HepG2 (cell line): ENCODE data around the gene CRYM. TPM values are rescaled to one million over a fixed set of nuclear protein-coding genes. Genes with fewer than 3 reads are reported as not detected.

Experiments used
- ATF1 ChIP-seq: IDR thresholded peaks from 2 replicates; pipeline ENCODE4 v1.6.1; 2016; ENCODE audit warnings: mild to moderate bottlenecking, control low read depth
- BHLHE40 ChIP-seq: IDR thresholded peaks from 2 replicates; pipeline ENCODE4 v1.6.1; 2011; ENCODE audit warnings: low read length, improper control_type of control experiment
- BRD4 ChIP-seq: sonication (generic); formaldehyde crosslinking; IDR thresholded peaks from 2 replicates; pipeline ENCODE4 v1.4.0; 2020; ENCODE audit warnings: missing genetic modification reagents
- CBX1 ChIP-seq: IDR thresholded peaks from one replicate; pipeline ENCODE4 v1.6.1; 2016; ENCODE audit warnings: antibody characterized with exemption, low read depth
- DNMT1 ChIP-seq: sonication (generic); formaldehyde crosslinking; IDR thresholded peaks from 2 replicates; pipeline ENCODE4 v1.5.1; 2020; ENCODE audit warnings: mild to moderate bottlenecking, missing genetic modification reagents
- ELF4 ChIP-seq: sonication (generic); formaldehyde crosslinking; IDR thresholded peaks from 2 replicates; pipeline ENCODE4 v1.5.0; 2020; ENCODE audit warnings: missing genetic modification reagents, mild to moderate bottlenecking, moderate library complexity, borderline replicate concordance
- GFI1 ChIP-seq: sonication (generic); formaldehyde crosslinking; IDR thresholded peaks from 2 replicates; pipeline ENCODE4 v1.5.0; 2020; ENCODE audit warnings: missing genetic modification reagents, mild to moderate bottlenecking, borderline replicate concordance
- HNRNPK ChIP-seq: fragments of 200-400 bp; formaldehyde crosslinking; IDR thresholded peaks from 2 replicates; pipeline ENCODE4 v1.6.1; 2018; ENCODE audit warnings: low read length, low read depth, moderate library complexity, mild to moderate bottlenecking; ENCODE audit not compliant: poor library complexity, severe bottlenecking
- HOXD1 ChIP-seq: sonication (generic); formaldehyde crosslinking; IDR thresholded peaks from 2 replicates; pipeline ENCODE4 v1.5.0; 2020; ENCODE audit warnings: missing genetic modification reagents
- KMT2A ChIP-seq: sonication (generic); formaldehyde crosslinking; IDR thresholded peaks from 2 replicates; pipeline ENCODE4 v1.4.0; 2020; ENCODE audit warnings: missing genetic modification reagents
- MZF1 ChIP-seq: sonication (generic); formaldehyde crosslinking; IDR thresholded peaks from 2 replicates; pipeline ENCODE4 v1.8.1; 2023; ENCODE audit warnings: mild to moderate bottlenecking, missing genetic modification reagents, borderline replicate concordance
- NFRKB ChIP-seq: fragments of 450-650 bp; IDR thresholded peaks from 2 replicates; pipeline ENCODE4 v1.6.1; 2017
- POLR2AphosphoS5 ChIP-seq: IDR thresholded peaks from 2 replicates; pipeline ENCODE4 v1.6.1; 2012; ENCODE audit warnings: low read depth, low read length
- SRSF1 ChIP-seq: fragments of 200-400 bp; formaldehyde crosslinking; optimal IDR thresholded peaks from 2 replicates; pipeline ENCODE3; 2017; ENCODE audit warnings: mild to moderate bottlenecking, low read depth, low read length, moderate library complexity
- THYN1 ChIP-seq: sonication (generic); formaldehyde crosslinking; IDR thresholded peaks from 2 replicates; pipeline ENCODE4 v1.8.1; 2023; ENCODE audit warnings: low read depth, mild to moderate bottlenecking, moderate library complexity, missing genetic modification reagents, borderline replicate concordance
- ZBTB1 ChIP-seq: sonication (generic); formaldehyde crosslinking; IDR thresholded peaks from 2 replicates; pipeline ENCODE4 v1.4.0; 2020; ENCODE audit warnings: missing genetic modification reagents, borderline replicate concordance
- ZFP1 ChIP-seq: IDR thresholded peaks from 2 replicates; pipeline ENCODE4 v1.6.1; 2016
- ZNF124 ChIP-seq: sonication (generic); formaldehyde crosslinking; IDR thresholded peaks from 2 replicates; pipeline ENCODE4 v1.4.0; 2020; ENCODE audit warnings: missing genetic modification reagents
- ZNF205 ChIP-seq: IDR thresholded peaks from 2 replicates; pipeline ENCODE4 v1.6.1; 2018; ENCODE audit warnings: missing biosample characterization, missing genetic modification reagents
- ZNF207 ChIP-seq: fragments of 450-650 bp; IDR thresholded peaks from 2 replicates; pipeline ENCODE4 v1.6.1; 2016; ENCODE audit warnings: antibody characterized with exemption, borderline replicate concordance
- ZNF230 ChIP-seq: sonication (generic); formaldehyde crosslinking; IDR thresholded peaks from 2 replicates; pipeline ENCODE4 v1.4.0; 2020; ENCODE audit warnings: mild to moderate bottlenecking, missing genetic modification reagents
- ZNF33A ChIP-seq: sonication (generic); formaldehyde crosslinking; IDR thresholded peaks from 2 replicates; pipeline ENCODE4 v1.5.1; 2020; ENCODE audit warnings: missing genetic modification reagents, mild to moderate bottlenecking, moderate library complexity, borderline replicate concordance
- ZNF556 ChIP-seq: sonication (generic); formaldehyde crosslinking; IDR thresholded peaks from 2 replicates; pipeline ENCODE4 v1.4.0; 2020; ENCODE audit warnings: mild to moderate bottlenecking, missing genetic modification reagents, borderline replicate concordance
- ZNF589 ChIP-seq: sonication (generic); formaldehyde crosslinking; conservative IDR thresholded peaks from 2 replicates; pipeline ENCODE4 v1.8.0; 2022; ENCODE audit warnings: mild to moderate bottlenecking, moderate library complexity, missing genetic modification reagents
- ZNF709 ChIP-seq: sonication (generic); formaldehyde crosslinking; IDR thresholded peaks from 2 replicates; pipeline ENCODE4 v1.5.0; 2020; ENCODE audit warnings: mild to moderate bottlenecking, missing genetic modification reagents
- ZNF761 ChIP-seq: sonication (generic); formaldehyde crosslinking; conservative IDR thresholded peaks from 2 replicates; pipeline ENCODE4 v1.4.0; 2020; ENCODE audit warnings: mild to moderate bottlenecking, missing genetic modification reagents
- polyA plus RNA-seq, 8 experiments: library from polyadenylated mRNA; depleted of rRNA in 3 of 8; stranded (reverse) in 7 of 8; unstranded in 1 of 8; fragments of >200 nt; fragmentation: Illumina TruSeq in 4 of 8; extraction: Trizol in 4 of 8; gene quantifications; 2 replicates each; pipeline versions ENCODE4 v1.2.1 to v1.2.3, GENCODE V29; 2011 to 2016; ENCODE audit warnings: low read depth in 4 of 8, missing spikeins in 1 of 8, mixed read lengths in 1 of 8; ENCODE audit not compliant: insufficient read depth in 1 of 8
- total RNA-seq, 5 experiments: library from RNA; depleted of rRNA; stranded (reverse); fragments of >200 nt; fragmentation: Illumina TruSeq; extraction: Trizol; gene quantifications; 2 replicates each; pipeline ENCODE4 v1.2.3, GENCODE V29; 2016; ENCODE audit warnings: low read depth in 1 of 5
- TF ChIP-seq, protein P1 (sequence below): sonication (generic); formaldehyde crosslinking; conservative IDR thresholded peaks from 2 replicates; pipeline ENCODE4 v1.8.0; 2022; ENCODE audit warnings: mild to moderate bottlenecking, moderate library complexity, missing genetic modification reagents
- TF ChIP-seq, protein P2 (sequence below): sonication (generic); formaldehyde crosslinking; IDR thresholded peaks from 2 replicates; pipeline ENCODE4 v1.4.0; 2020; ENCODE audit warnings: missing genetic modification reagents
- TF ChIP-seq, protein P3 (sequence below): sonication (generic); formaldehyde crosslinking; IDR thresholded peaks from 2 replicates; pipeline ENCODE4 v1.5.1; 2020; ENCODE audit warnings: missing genetic modification reagents, mild to moderate bottlenecking, borderline replicate concordance

The CRYM gene
- total and polyA plus RNA-seq, 2 of the 13 experiments (the other 11 are each of a cell fraction or from before 2014, with no cell fraction given), result 1.9 to 2.2 TPM

DNA sequence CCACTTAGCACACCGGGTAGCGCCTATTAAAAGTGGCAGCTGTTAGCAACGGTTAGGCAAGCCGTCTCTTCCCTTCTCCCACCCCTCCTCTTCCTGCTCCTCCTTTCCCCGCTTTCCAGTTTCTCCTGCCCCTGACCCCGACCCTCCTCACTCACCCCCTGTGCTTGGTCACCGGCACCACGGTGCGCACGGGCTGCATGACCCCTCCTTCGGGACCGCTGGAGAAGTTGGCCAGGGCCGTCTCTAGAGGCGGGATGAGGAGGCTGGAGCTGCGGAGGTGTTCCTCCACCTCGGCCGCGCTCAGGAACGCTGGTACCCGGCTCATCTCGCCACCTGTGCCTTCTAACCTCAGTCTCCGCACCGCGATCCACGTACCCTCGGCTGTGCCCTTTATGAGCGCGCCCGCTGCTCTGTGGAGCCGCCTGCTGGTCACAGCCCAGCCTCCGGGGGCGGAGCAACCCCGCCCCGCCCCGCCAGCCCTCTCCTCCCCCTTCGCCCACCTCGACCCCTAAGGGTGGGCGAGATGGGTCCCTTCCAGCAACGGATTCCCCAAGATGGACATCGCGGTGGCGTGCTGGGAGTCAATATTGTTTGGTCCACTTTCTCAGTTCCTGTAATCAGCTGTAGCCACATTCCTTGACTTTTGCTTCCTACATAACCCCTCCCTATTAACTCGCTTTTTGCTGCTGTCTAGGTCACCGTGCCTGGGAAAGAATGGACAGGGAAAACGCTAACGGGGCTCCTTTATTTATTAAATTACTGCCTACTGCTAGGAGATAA, at the start of gene CRYM (continued):
- TF ChIP-seq, protein P1, sequence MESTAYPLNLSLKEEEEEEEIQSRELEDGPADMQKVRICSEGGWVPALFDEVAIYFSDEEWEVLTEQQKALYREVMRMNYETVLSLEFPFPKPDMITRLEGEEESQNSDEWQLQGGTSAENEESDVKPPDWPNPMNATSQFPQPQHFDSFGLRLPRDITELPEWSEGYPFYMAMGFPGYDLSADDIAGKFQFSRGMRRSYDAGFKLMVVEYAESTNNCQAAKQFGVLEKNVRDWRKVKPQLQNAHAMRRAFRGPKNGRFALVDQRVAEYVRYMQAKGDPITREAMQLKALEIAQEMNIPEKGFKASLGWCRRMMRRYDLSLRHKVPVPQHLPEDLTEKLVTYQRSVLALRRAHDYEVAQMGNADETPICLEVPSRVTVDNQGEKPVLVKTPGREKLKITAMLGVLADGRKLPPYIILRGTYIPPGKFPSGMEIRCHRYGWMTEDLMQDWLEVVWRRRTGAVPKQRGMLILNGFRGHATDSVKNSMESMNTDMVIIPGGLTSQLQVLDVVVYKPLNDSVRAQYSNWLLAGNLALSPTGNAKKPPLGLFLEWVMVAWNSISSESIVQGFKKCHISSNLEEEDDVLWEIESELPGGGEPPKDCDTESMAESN (CRISPR knock-in tag), result peak; percentile 90
- TF ChIP-seq POLR2AphosphoS5 (no peak), ATF1 (CRISPR knock-in tag) (no peak), ZNF556 (CRISPR knock-in tag) (peak; percentile 90), GFI1 (no peak), DNMT1 (CRISPR knock-in tag) (peak; percentile 94), ZNF207 (no peak), ZBTB1 (no peak), BHLHE40 (peak; percentile 35; the same call in 1 of the 2 replicates), ZNF761 (0 out of 2 replicates have a peak, but pooled peaks have one; percentile 63), ZFP1 (no peak), ZNF709 (CRISPR knock-in tag) (no peak; the same call in 1 of the 2 replicates), HNRNPK (peak; percentile 87), MZF1 (CRISPR knock-in tag) (no peak), ZNF205 (CRISPR knock-in tag) (no peak), ZNF230 (peak; percentile 74; the same call in 1 of the 2 replicates), NFRKB (no peak), ZNF33A (CRISPR knock-in tag) (no peak), CBX1 (no peak), KMT2A (CRISPR knock-in tag) (no peak), ZNF124 (CRISPR knock-in tag) (no peak), SRSF1 (peak; percentile 79), ZNF589 (CRISPR knock-in tag) (no peak), HOXD1 (CRISPR knock-in tag) (0 out of 2 replicates have a peak, but pooled peaks have one; percentile 42), BRD4 (no peak; the same call in 1 of the 2 replicates), THYN1 (CRISPR knock-in tag) (no peak), ELF4 (CRISPR knock-in tag) (no peak)
- TF ChIP-seq, protein P2, sequence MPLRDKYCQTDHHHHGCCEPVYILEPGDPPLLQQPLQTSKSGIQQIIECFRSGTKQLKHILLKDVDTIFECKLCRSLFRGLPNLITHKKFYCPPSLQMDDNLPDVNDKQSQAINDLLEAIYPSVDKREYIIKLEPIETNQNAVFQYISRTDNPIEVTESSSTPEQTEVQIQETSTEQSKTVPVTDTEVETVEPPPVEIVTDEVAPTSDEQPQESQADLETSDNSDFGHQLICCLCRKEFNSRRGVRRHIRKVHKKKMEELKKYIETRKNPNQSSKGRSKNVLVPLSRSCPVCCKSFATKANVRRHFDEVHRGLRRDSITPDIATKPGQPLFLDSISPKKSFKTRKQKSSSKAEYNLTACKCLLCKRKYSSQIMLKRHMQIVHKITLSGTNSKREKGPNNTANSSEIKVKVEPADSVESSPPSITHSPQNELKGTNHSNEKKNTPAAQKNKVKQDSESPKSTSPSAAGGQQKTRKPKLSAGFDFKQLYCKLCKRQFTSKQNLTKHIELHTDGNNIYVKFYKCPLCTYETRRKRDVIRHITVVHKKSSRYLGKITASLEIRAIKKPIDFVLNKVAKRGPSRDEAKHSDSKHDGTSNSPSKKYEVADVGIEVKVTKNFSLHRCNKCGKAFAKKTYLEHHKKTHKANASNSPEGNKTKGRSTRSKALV (CRISPR knock-in tag), result peak; percentile 93
- TF ChIP-seq, protein P3, sequence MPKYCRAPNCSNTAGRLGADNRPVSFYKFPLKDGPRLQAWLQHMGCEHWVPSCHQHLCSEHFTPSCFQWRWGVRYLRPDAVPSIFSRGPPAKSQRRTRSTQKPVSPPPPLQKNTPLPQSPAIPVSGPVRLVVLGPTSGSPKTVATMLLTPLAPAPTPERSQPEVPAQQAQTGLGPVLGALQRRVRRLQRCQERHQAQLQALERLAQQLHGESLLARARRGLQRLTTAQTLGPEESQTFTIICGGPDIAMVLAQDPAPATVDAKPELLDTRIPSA, result no peak
